Ishikawa (cell line): Measurements from ENCODE around the gene SYS1.

Source experiments
- CEBPB ChIP-seq: IDR thresholded peaks from 2 replicates; pipeline ENCODE4 v1.6.1; 2012
- CREB1 ChIP-seq: IDR thresholded peaks from 2 replicates; pipeline ENCODE4 v1.6.1; 2012; ENCODE audit warnings: low read depth
- EGR1 ChIP-seq: IDR thresholded peaks from 2 replicates; pipeline ENCODE4 v1.6.1; 2012
- EP300 ChIP-seq: IDR thresholded peaks from 2 replicates; pipeline ENCODE4 v1.6.1; 2012; ENCODE audit warnings: borderline replicate concordance
- FOXM1 ChIP-seq: IDR thresholded peaks from 2 replicates; pipeline ENCODE4 v1.6.1; 2012; ENCODE audit warnings: low read depth, borderline replicate concordance
- MAX ChIP-seq: IDR thresholded peaks from 2 replicates; pipeline ENCODE4 v1.6.1; 2012
- NFIC ChIP-seq: IDR thresholded peaks from 2 replicates; pipeline ENCODE4 v1.6.1; 2012
- RAD21 ChIP-seq: IDR thresholded peaks from 2 replicates; pipeline ENCODE4 v1.6.1; 2012; ENCODE audit warnings: low read depth
- REST ChIP-seq: IDR thresholded peaks from 2 replicates; pipeline ENCODE4 v1.6.1; 2012; ENCODE audit warnings: low read depth, mild to moderate bottlenecking
- TAF1 ChIP-seq: IDR thresholded peaks from 2 replicates; pipeline ENCODE4 v1.6.1; 2012; ENCODE audit warnings: low read depth, mild to moderate bottlenecking
- TCF12 ChIP-seq: IDR thresholded peaks from 2 replicates; pipeline ENCODE4 v1.6.1; 2012; ENCODE audit warnings: low read depth
- TEAD4 ChIP-seq: IDR thresholded peaks from 2 replicates; pipeline ENCODE4 v1.6.1; 2012
- USF1 ChIP-seq: IDR thresholded peaks from 2 replicates; pipeline ENCODE4 v1.6.1; 2012
- YY1 ChIP-seq: IDR thresholded peaks from 2 replicates; pipeline ENCODE4 v1.6.1; 2012; ENCODE audit warnings: low read depth
- ZBTB7A ChIP-seq: IDR thresholded peaks from 2 replicates; pipeline ENCODE4 v1.6.1; 2012; ENCODE audit warnings: low read depth

SYS1 gene

DNA sequence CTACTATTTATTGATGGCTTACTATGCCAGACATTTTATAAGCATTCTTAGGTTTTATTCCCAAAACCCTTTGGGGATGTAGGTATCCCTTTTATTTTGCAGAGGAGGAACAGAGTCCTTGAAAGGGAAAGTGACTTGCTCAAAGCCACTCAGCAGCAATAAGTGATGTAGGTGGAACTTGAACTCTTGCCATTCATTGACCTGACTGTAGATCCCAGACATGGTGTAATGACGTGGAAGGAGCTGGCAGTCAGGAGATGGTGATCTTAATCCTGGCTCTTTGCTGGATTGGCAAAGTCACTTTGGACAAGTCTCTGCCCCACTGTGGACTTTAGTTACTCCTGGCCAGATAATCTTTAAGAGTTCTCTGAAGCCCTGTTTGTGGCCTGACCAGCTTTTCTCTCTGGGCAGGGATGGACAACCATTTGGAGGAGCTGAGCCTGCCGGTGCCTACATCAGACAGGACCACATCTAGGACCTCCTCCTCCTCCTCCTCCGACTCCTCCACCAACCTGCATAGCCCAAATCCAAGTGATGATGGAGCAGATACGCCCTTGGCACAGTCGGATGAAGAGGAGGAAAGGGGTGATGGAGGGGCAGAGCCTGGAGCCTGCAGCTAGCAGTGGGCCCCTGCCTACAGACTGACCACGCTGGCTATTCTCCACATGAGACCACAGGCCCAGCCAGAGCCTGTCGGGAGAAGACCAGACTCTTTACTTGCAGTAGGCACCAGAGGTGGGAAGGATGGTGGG, 46.7 kb downstream of the SYS1 start:
- TF ChIP-seq TAF1 (no peak), FOXM1 (no peak), MAX (no peak)

GRCh38 chr20:45410887-45411286, 47.9 kb downstream of the SYS1 start:
- TF ChIP-seq USF1, result no peak
- no peak for TF ChIP-seq EP300

GRCh38 chr20:45412653-45413052, 49.7 kb downstream of the SYS1 start:
- TF ChIP-seq CREB1, result no peak
- no peak for TF ChIP-seq EP300
- no peak for TF ChIP-seq TEAD4
- no peak for TF ChIP-seq TCF12
- TF ChIP-seq EGR1, result no peak
- no peak for TF ChIP-seq FOXM1
- no peak for TF ChIP-seq ZBTB7A
- no peak for TF ChIP-seq YY1
- TF ChIP-seq TAF1, result no peak
- TF ChIP-seq REST, result no peak

DNA sequence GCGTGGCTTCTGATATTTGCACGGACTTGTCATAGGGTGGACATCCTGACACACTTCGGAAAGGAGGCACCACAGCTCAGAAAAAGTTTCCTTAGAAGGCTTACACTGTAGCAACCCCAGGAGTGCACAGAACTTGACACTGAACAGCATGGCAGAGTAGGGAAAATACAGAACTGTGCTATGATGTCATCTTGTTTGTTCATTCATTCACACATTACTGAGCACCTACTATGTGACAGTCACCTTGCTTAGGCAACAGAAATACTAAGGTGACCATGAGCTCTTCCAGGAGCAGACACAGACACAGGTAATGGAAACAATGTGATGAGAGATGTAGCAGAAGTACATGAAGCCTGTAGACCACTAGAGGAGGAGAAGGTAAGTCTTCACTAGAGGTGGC, 50.5 kb downstream of the SYS1 start:
- no peak for TF ChIP-seq CREB1
- TF ChIP-seq EP300, result no peak
- no peak for TF ChIP-seq EGR1
- TF ChIP-seq MAX, result no peak
- no peak for TF ChIP-seq YY1

- TF ChIP-seq YY1, result peak; percentile 96
- TF ChIP-seq TCF12, result peak; percentile 35; the same call in 1 of the 2 replicates
- TF ChIP-seq CREB1, result peak; percentile 67
- TF ChIP-seq TAF1, result peak; percentile 82
- TF ChIP-seq RAD21, result no peak
- TF ChIP-seq USF1, result no peak
- peak; percentile 74; the same call in 1 of the 2 replicates for TF ChIP-seq MAX
- TF ChIP-seq TEAD4, result no peak
- TF ChIP-seq ZBTB7A, result no peak
These were observed 53.1 kb downstream of the SYS1 start, which contains the start of gene PIGT for GRCh38 chr20:45415822-45416637. Gene PIGT, plus strand, starts transcription at chr20:45416141. Its CDS starts 16 bp downstream, at chr20:45416157.

DNA sequence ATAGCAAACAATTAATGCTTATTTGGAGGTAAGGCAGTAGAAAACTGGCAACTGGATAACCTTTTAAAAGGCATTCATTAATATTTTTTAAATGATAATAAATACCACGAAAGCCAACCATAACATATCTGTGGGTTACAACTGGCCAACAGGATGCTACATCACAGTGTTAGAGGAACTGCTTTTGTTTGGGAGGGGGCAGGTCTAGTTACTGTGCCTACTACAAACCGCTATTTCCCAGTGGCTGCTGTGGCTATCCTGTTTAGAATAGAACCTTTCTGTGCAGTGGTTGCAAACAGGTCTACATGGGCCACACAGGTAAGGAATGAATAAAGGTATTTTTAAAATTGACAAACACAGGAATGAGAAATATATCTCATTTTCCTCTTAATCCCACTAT, 54.0 kb downstream of the SYS1 start:
- TF ChIP-seq ZBTB7A, result no peak
- no peak for TF ChIP-seq EP300
- TF ChIP-seq TAF1, result no peak
- no peak for TF ChIP-seq YY1
- no peak for TF ChIP-seq TEAD4
- TF ChIP-seq NFIC, result no peak
- no peak for TF ChIP-seq EGR1
- no peak for TF ChIP-seq REST
- no peak for TF ChIP-seq CREB1
- TF ChIP-seq MAX, result no peak
- no peak for TF ChIP-seq FOXM1
- no peak for TF ChIP-seq USF1
- no peak for TF ChIP-seq CEBPB
- TF ChIP-seq RAD21, result no peak
